Loucy (cell line): ENCODE measurements around the gene THSD7A.

Experiments used
- EZH2phosphoT487 ChIP-seq: fragments of 200-600 bp; IDR thresholded peaks from 2 replicates; pipeline ENCODE4 v1.6.1; 2018; ENCODE audit warnings: antibody characterized with exemption, mild to moderate bottlenecking, moderate library complexity, borderline replicate concordance
- TF ChIP-seq, protein P1 (sequence below): fragments of 200-600 bp; sonication (generic); conservative IDR thresholded peaks from 2 replicates; pipeline ENCODE4 v1.5.1; 2014; ENCODE audit warnings: mild to moderate bottlenecking, antibody characterized with exemption, low read length

- TF ChIP-seq, protein P1, sequence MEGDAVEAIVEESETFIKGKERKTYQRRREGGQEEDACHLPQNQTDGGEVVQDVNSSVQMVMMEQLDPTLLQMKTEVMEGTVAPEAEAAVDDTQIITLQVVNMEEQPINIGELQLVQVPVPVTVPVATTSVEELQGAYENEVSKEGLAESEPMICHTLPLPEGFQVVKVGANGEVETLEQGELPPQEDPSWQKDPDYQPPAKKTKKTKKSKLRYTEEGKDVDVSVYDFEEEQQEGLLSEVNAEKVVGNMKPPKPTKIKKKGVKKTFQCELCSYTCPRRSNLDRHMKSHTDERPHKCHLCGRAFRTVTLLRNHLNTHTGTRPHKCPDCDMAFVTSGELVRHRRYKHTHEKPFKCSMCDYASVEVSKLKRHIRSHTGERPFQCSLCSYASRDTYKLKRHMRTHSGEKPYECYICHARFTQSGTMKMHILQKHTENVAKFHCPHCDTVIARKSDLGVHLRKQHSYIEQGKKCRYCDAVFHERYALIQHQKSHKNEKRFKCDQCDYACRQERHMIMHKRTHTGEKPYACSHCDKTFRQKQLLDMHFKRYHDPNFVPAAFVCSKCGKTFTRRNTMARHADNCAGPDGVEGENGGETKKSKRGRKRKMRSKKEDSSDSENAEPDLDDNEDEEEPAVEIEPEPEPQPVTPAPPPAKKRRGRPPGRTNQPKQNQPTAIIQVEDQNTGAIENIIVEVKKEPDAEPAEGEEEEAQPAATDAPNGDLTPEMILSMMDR = no peak
- no peak for TF ChIP-seq EZH2phosphoT487
These were observed 130.0 kb downstream of the THSD7A start for GRCh38 chr7:11701829-11702560.
